ENCODE measurements around the gene MCRIP1. TPM values are rescaled to one million over a fixed set of nuclear protein-coding genes. Genes with fewer than 3 reads are reported as not detected.
A peak's percentile ranks its signal among the peaks of the same experiment; 100 is the strongest.

Gene MCRIP1
- total and polyA plus RNA-seq, 11 donors = 74.8 to 266 (median 105) TPM

- Histone ChIP-seq H3K27ac (no peak overlapping the region), H3K36me3 (no peaks in the 10 kb centered on the region), H3K4me1 (peaks cover 0 to 21% (median 1%) of the 10 kb centered on the region in 12 donors), H3K9me3 (no peaks in the 10 kb centered on the region), H3K4me3 (no peak overlapping the region), H3K27me3 (peaks cover 22 to 70% (median 52%) of the 10 kb centered on the region in 9 donors)
- intact Hi-C loops (cut with DNase I) = no loop called here
- WGBS, 4 donors = 78 to 84% (median 81%) methylated on average over 9 of the region's 9 CpGs
- ATAC-seq (no peak), DNase-seq (no peak)
- TF ChIP-seq CTCF (IDR thresholded peaks at IDR 0.05) (no peak), POLR2A (IDR thresholded peaks at IDR 0.05) (no peak)
Measured at GRCh38 chr17:81802048-81802758, 30.9 kb downstream of the MCRIP1 start.

- no peak overlapping the region for H3K27ac ChIP-seq
- no peaks in the 10 kb centered on the region for H3K36me3 ChIP-seq
- DNase-seq (no peak), ATAC-seq (no peak)
- peaks cover 22 to 61% (median 45%) of the 10 kb centered on the region in 9 donors for H3K27me3 ChIP-seq
- no peaks in the 10 kb centered on the region for H3K9me3 ChIP-seq
- H3K4me3 ChIP-seq = no peak overlapping the region
- intact Hi-C loops (cut with DNase I) = no loop called here
- TF ChIP-seq POLR2A (IDR thresholded peaks at IDR 0.05) = no peak
- TF ChIP-seq CTCF (IDR thresholded peaks at IDR 0.05) = no peak
- peaks cover 0 to 21% (median 1%) of the 10 kb centered on the region in 12 donors for H3K4me1 ChIP-seq
- 84 to 92% (median 88%) methylated on average over 9 of the region's 9 CpGs for WGBS, 4 donors
Measured at GRCh38 chr17:81801327-81801726, 31.8 kb downstream of the MCRIP1 start.

GRCh38 chr17:81794509-81794908, 38.6 kb downstream of the MCRIP1 start:
- TF ChIP-seq POLR2A (IDR thresholded peaks at IDR 0.05) = no peak
- TF ChIP-seq CTCF (IDR thresholded peaks at IDR 0.05) = no peak
- Histone ChIP-seq H3K9me3 (no peaks in the 10 kb centered on the region), H3K36me3 (no peaks in the 10 kb centered on the region), H3K27ac (no peak overlapping the region), H3K4me3 (no peak overlapping the region), H3K27me3 (peaks cover 0 to 19% (median 0%) of the 10 kb centered on the region in 9 donors), H3K4me1 (no peaks in the 10 kb centered on the region)
- DNase-seq = no peak
- peak in 1 of 4 donors; percentile 39 for ATAC-seq
- WGBS, 4 donors = 42 to 49% (median 45%) methylated on average over 5 to 8 of the region's 8 CpGs
- intact Hi-C loops (cut with DNase I) = no loop called here

- 83 to 95% (median 89%) methylated on average over 3 of the region's 3 CpGs for WGBS, 4 donors
- Histone ChIP-seq H3K9me3 (no peaks in the 10 kb centered on the region), H3K27ac (no peak overlapping the region), H3K36me3 (no peaks in the 10 kb centered on the region), H3K4me1 (no peaks in the 10 kb centered on the region), H3K4me3 (no peak overlapping the region), H3K27me3 (peaks cover 0 to 19% (median 0%) of the 10 kb centered on the region in 9 donors)
- intact Hi-C loops (cut with DNase I) = no loop called here
- TF ChIP-seq POLR2A (IDR thresholded peaks at IDR 0.05) (no peak), CTCF (IDR thresholded peaks at IDR 0.05) (no peak)
- DNase-seq = no peak
- peak in 1 of 4 donors; percentile 34 for ATAC-seq
Measured at GRCh38 chr17:81794074-81794476, 39.0 kb downstream of the MCRIP1 start.

Measured in heart left ventricle (tissue), 16 donors.